Measurements from ENCODE around the gene CACHD1. TPM values are rescaled to one million over a fixed set of nuclear protein-coding genes. Genes with fewer than 3 reads are reported as not detected.
A peak's percentile ranks its signal among the peaks of the same experiment; 100 is the strongest.

Gene CACHD1
- polyA plus RNA-seq, 2 of the 4 experiments (the other 2 are of a cell fraction), result 0.72 to 1.6 TPM

- H3K4me3 ChIP-seq, result no peak overlapping the region
- no peak overlapping the region for H3K4me2 ChIP-seq
- FAIRE-seq, result no peak
- TF ChIP-seq RAD21 (conservative IDR thresholded peaks at IDR 0.05 in 1 of 2, IDR thresholded peaks at IDR 0.05 in 1 of 2), result peak in 1 of 2 experiments; percentile 16; a peak in 1 of 5 replicates
- TF ChIP-seq CHD2 (IDR thresholded peaks at IDR 0.05; ENCODE audit: low read length, partially characterized antibody), result no peak
- 81% methylated on average over 1 of the region's 1 CpG for WGBS (ENCODE audit: missing lambda C conversion rate)
- H3K9me3 ChIP-seq, result no peaks in the 10 kb centered on the region
- ChIA-PET CTCF (no interaction called here), POLR2A (no interaction called here)
- peaks cover 8% of the 10 kb centered on the region; the same call in 2 of the 3 replicates for H3K4me1 ChIP-seq
- no peak; a peak in 1 of 6 replicates for ATAC-seq
- DNase-seq (ENCODE audit: low read depth in 1 of 2, low spot score in 1 of 2), result no peak
- H3K27ac ChIP-seq, result no peak overlapping the region
Measured at GRCh38 chr1:64487061-64487460, 17.1 kb downstream of the CACHD1 start.

- Histone ChIP-seq H3K4me1 (peaks cover 8% of the 10 kb centered on the region; the same call in 2 of the 3 replicates), H3K9me3 (no peaks in the 10 kb centered on the region), H3K4me2 (no peak overlapping the region), H3K27ac (no peak overlapping the region), H3K4me3 (no peak overlapping the region)
- no peak for FAIRE-seq
- no peak for DNase-seq (ENCODE audit: low read depth in 1 of 2, low spot score in 1 of 2)
- no peak for TF ChIP-seq USF2 (IDR thresholded peaks at IDR 0.05)
- TF ChIP-seq NFE2L2 (conservative IDR thresholded peaks at IDR 0.05; ENCODE audit: low read length), result no peak
- no peak for TF ChIP-seq POLR2AphosphoS2 (conservative IDR thresholded peaks at IDR 0.05; ENCODE audit: low read length)
- TF ChIP-seq CTCF (IDR thresholded peaks at IDR 0.05), result no peak
- 54% methylated on average over 2 of the region's 2 CpGs for WGBS (ENCODE audit: missing lambda C conversion rate)
- CTCF ChIA-PET, result interaction anchor here (0.9 to 1.3 kb wide), 2 partner anchors 84 to 208 kb away, joined by 3 read pairs; no protein-coding TSS in a partner anchor
- POLR2A ChIA-PET, result no interaction called here
- no peak for ATAC-seq
Measured at GRCh38 chr1:64488862-64489261, 18.9 kb downstream of the CACHD1 start.

GRCh38 chr1:64489707-64490106 lies 19.8 kb downstream of the CACHD1 start:
- no peak for DNase-seq (ENCODE audit: low read depth in 1 of 2, low spot score in 1 of 2)
- Histone ChIP-seq H3K27ac (no peak overlapping the region; a peak in 1 of 6 replicates), H3K4me1 (peaks cover 8% of the 10 kb centered on the region; the same call in 2 of the 3 replicates), H3K4me2 (no peak overlapping the region; the same call in 2 of the 3 replicates), H3K4me3 (no peak overlapping the region), H3K9me3 (no peaks in the 10 kb centered on the region)
- no peak for FAIRE-seq
- TF ChIP-seq CTCF (IDR thresholded peaks at IDR 0.05), result no peak
- TF ChIP-seq MAFK (IDR thresholded peaks at IDR 0.05; ENCODE audit: partially characterized antibody), result no peak
- no peak for TF ChIP-seq POLR2A (IDR thresholded peaks at IDR 0.05; ENCODE audit: low read length)
- no peak for TF ChIP-seq HOXB5 (CRISPR knock-in tag; IDR thresholded peaks at IDR 0.05)
- TF ChIP-seq FOSL2 (IDR thresholded peaks at IDR 0.05), result no peak
- no peak for TF ChIP-seq FOSL2 (CRISPR knock-in tag; IDR thresholded peaks at IDR 0.05)
- TF ChIP-seq HOXA7 (CRISPR knock-in tag; IDR thresholded peaks at IDR 0.05), result no peak
- no peak for TF ChIP-seq HOXB13 (CRISPR knock-in tag; IDR thresholded peaks at IDR 0.05; ENCODE audit: low read depth)
- no peak for TF ChIP-seq HES2 (IDR thresholded peaks at IDR 0.05)
- TF ChIP-seq MAZ (IDR thresholded peaks at IDR 0.05; ENCODE audit: borderline replicate concordance, low read depth, low read length), result no peak
- TF ChIP-seq RARB (CRISPR knock-in tag; IDR thresholded peaks at IDR 0.05), result no peak
- TF ChIP-seq MAX (IDR thresholded peaks at IDR 0.05), result no peak
- TF ChIP-seq ATOH8 (CRISPR knock-in tag; IDR thresholded peaks at IDR 0.05; ENCODE audit: low read depth), result no peak
- no peak for TF ChIP-seq TP53 (CRISPR knock-in tag; IDR thresholded peaks at IDR 0.05)
- no peak for TF ChIP-seq RAD21 (conservative IDR thresholded peaks at IDR 0.05 in 1 of 2, IDR thresholded peaks at IDR 0.05 in 1 of 2)
- TF ChIP-seq GATA3 (IDR thresholded peaks at IDR 0.05; ENCODE audit: borderline replicate concordance), result no peak
- no peak for TF ChIP-seq ESRRA (IDR thresholded peaks at IDR 0.05; ENCODE audit: borderline replicate concordance, low read length)
- no peak for TF ChIP-seq ZC3H11A (IDR thresholded peaks at IDR 0.05)
- no peak for TF ChIP-seq RFX5 (IDR thresholded peaks at IDR 0.05)
- TF ChIP-seq PBX3 (IDR thresholded peaks at IDR 0.05), result no peak
- TF ChIP-seq PHF8 (IDR thresholded peaks at IDR 0.05; ENCODE audit: borderline replicate concordance, low read depth), result no peak
- CTCF ChIA-PET, result interaction anchor here (1.3 to 1.6 kb wide), 2 partner anchors 208 to 221 kb away, joined by 3 to 4 read pairs; no protein-coding TSS in a partner anchor
- ATAC-seq, result no peak
- POLR2A ChIA-PET, result no interaction called here
